BJ (cell line): ENCODE results near the gene ATOH8. TPM values are rescaled to one million over a fixed set of nuclear protein-coding genes. Genes with fewer than 3 reads are reported as not detected.

Experiments
- CTCF ChIA-PET: fragments of 350-600 bp; formaldehyde crosslinking; extraction: SDS; loops from one replicate; lab custom pipeline; 2021; ENCODE audit warnings: antibody characterized with exemption, inconsistent platforms; lab: Yijun Ruan, JAX
- POLR2A ChIA-PET: fragments of 300-600 bp; sonication (Branson Sonifier 250); formaldehyde crosslinking; extraction: SDS; loops from one replicate; lab custom pipeline; 2021; ENCODE audit warnings: antibody characterized with exemption; lab: Charles Lee
- DNase-seq: peaks from one replicate; pipeline ENCODE4 v3.0.0-alpha.2; 2011; ENCODE audit warnings: low read depth
- H3K27me3 ChIP-seq: 2 replicates; pipeline ENCODE4 v1.6.0; 2011; ENCODE audit warnings: low read length; ENCODE audit not compliant: control insufficient read depth, insufficient read depth
- H3K36me3 ChIP-seq: 2 replicates; pipeline ENCODE4 v1.5.1; 2011; ENCODE audit warnings: low read length; ENCODE audit not compliant: control insufficient read depth, insufficient read depth
- H3K4me3 ChIP-seq: 2 replicates; pipeline ENCODE4 v1.5.1; 2011; ENCODE audit warnings: low read depth, mild to moderate bottlenecking, control low read depth, low read length
- CTCF ChIP-seq: IDR thresholded peaks from 2 replicates; pipeline ENCODE4 v1.5.1; 2011; ENCODE audit warnings: low read depth, mild to moderate bottlenecking, control low read depth, inconsistent platforms, low read length, moderate library complexity; ENCODE audit not compliant: insufficient read depth
- polyA plus RNA-seq: library from polyadenylated mRNA; depleted of rRNA; stranded (reverse); fragments of >200 nt; gene quantifications from 2 replicates; pipeline ENCODE4 v1.2.3, GENCODE V29; 2011

Gene ATOH8
- polyA plus RNA-seq, 1 experiment = 19.5 TPM

DNA sequence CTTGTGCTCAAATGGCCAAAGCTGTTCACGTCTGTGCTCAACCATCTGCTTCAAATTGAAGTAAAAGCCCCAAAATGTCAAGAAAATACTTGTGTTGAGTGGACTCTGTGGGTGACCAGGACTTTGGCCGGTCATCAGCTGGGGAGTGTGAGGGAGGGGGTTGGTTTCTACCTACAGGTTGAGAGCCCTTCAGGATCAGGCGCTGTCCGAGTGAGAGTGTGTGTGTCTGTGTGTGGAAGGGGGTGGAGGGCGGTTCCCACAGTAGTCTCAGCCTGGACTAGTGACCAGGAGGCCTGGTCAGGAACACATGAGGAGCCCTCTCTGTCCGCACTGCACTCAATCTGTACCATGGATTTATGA is 34.2 kb downstream of the ATOH8 start:
- no peak for DNase-seq
- ChIA-PET POLR2A (no interaction called here), CTCF (no interaction called here)
- Histone ChIP-seq H3K4me3 (no peak overlapping the region), H3K27me3 (no peaks in the 10 kb centered on the region), H3K36me3 (peaks cover 2% of the 10 kb centered on the region)
- no peak for TF ChIP-seq CTCF

DNA sequence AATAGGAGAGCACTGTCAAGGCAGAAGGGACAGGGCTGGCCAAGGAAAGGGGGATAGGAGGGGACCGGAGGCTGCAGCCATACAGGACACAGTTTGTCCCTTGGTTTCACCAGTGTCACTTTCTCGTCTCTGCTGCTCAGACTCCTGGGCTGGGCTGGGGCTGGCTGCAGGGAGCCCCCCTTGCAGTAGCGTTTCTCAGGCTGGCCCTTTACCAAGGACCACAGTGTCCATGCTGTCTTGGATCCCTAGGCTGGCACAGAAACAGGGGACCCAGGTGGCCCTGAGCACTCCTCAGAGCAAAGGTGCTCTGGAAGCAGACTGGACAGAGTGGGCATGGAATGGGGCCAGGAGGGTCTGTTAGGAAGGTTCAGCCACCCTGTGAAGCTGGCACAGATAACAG is 34.8 kb downstream of the ATOH8 start:
- TF ChIP-seq CTCF = no peak
- H3K36me3 ChIP-seq = peaks cover 2% of the 10 kb centered on the region
- H3K4me3 ChIP-seq = no peak overlapping the region
- ChIA-PET POLR2A (no interaction called here), CTCF (interaction anchor here (0.9 to 1.1 kb wide), 2 partner anchors 13 to 37 kb away, joined by 3 read pairs; no protein-coding TSS in a partner anchor)
- no peaks in the 10 kb centered on the region for H3K27me3 ChIP-seq
- DNase-seq = no peak

DNA sequence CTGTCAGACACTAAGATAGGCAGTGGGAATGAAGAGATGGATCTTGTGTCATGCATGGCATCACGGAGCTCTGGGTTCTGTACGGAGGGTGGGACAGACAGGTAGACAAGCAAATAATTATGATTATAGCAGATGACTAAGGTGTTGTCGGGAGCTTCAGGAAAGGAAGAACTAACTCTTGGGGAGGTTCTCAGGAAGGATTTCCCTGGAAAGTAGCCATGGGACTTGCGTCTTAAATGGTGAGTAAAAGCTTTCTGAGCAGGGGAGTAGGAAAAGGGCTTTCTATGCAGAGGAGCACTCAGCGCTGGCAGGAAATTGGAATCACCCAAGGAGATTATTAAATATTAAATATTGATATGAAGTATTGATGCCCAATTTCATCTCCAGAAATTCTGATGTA is 35.5 kb downstream of the ATOH8 start:
- TF ChIP-seq CTCF = no peak
- Histone ChIP-seq H3K4me3 (no peak overlapping the region), H3K36me3 (peaks cover 2% of the 10 kb centered on the region), H3K27me3 (no peaks in the 10 kb centered on the region)
- CTCF ChIA-PET = interaction anchor here (0.9 to 1.4 kb wide), 3 partner anchors 12 to 38 kb away, joined by 3 to 4 read pairs (median 3); no protein-coding TSS in a partner anchor
- no peak for DNase-seq
- POLR2A ChIA-PET = no interaction called here

DNA sequence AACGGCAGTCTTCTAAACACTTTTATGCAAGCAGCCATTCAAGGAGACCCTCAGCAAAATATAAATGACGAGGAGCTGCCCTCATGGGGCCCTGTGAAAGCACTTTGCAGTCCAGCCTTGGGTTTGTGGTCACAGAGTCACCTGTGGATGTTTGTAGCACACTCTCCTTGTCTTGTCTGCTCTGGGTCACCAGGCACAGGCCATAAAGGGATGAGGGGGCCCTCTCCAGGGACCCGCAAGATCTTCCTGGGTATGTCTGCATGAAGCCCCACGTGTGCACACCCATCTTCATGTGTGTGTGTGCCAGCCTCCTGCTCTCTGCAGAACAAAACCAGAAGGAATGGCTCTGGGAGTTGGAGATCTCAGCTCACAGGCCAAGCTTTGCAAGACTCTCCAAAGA is 36.2 kb downstream of the ATOH8 start:
- no peak for TF ChIP-seq CTCF
- Histone ChIP-seq H3K36me3 (peaks cover 2% of the 10 kb centered on the region), H3K27me3 (no peaks in the 10 kb centered on the region), H3K4me3 (no peak overlapping the region)
- POLR2A ChIA-PET = no interaction called here
- no peak for DNase-seq
- CTCF ChIA-PET = interaction anchor here (1.4 kb wide), 1 partner anchor 13 kb away, joined by 4 read pairs; no protein-coding TSS in a partner anchor

DNA sequence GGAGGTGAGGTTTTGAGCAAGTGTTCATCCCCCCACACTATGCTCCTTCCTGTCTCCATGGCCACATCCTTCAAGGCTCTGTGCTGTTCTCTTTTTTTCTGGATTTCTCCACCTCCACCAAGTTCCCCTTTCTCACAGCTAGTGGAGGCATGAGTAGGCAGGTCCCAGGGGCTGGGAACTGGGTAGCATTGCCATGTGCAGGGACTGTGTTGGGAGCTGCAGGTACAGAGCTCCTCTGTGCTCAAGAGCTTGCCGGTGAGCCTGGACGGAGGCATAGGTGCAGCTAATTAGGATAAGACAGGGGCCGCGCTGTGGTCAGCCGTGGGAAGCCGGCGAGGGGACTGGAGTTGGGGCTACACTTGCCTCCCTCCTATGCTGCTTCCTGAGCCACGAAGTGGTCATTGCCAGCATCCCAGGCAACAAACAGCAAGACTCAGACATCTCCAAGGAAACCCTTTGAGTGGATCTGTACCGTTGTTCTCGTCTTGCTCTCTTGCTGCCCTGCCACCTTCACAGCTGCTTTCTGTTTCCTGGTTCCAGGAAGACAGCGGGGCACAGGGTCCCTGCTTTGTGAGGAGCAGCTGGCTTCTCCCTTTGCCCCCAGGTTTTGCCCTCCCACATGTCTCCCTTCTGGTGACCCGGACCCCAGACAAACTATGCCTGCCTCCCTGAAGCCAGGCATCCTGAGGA is 36.9 kb downstream of the ATOH8 start:
- ChIA-PET CTCF (interaction anchor here (1.3 to 1.4 kb wide), 2 partner anchors 13 to 24 kb away, joined by 4 read pairs; no protein-coding TSS in a partner anchor), POLR2A (no interaction called here)
- H3K4me3 ChIP-seq = no peak overlapping the region
- H3K27me3 ChIP-seq = no peaks in the 10 kb centered on the region
- DNase-seq = no peak
- peaks cover 2% of the 10 kb centered on the region for H3K36me3 ChIP-seq
- no peak for TF ChIP-seq CTCF
